Measurements from ENCODE around the gene PLAAT3.

GRCh38 chr11:63551091-63551888, 62.9 kb downstream of the PLAAT3 start:
- TF ChIP-seq POLR2A (IDR thresholded peaks at IDR 0.05; ENCODE audit: low read length) (no peak), GATA1 (IDR thresholded peaks at IDR 0.05; ENCODE audit: low read depth, low read length) (no peak)

Data from erythroblast (primary cell).